Activated T-cell treated with anti-CD3 and anti-CD28 coated beads, Interleukin-2, amount 50 U/mL, for 48 hours (primary cell): ENCODE results near the gene RANBP9.
A peak's percentile ranks its signal among the peaks of the same experiment; 100 is the strongest.

Experiments used
- DNase-seq, 2 experiments: peaks; one replicate each; pipeline ENCODE4 v3.0.0-alpha.2; 2020

The RANBP9 gene

GRCh38 chr6:13710552-13711323 is 897 bp downstream of the RANBP9 start:
- peak; percentile 52 to 65 for DNase-seq

- no peak for DNase-seq
Observed at GRCh38 chr6:13709689-13710551, 1.7 kb downstream of the RANBP9 start.

- DNase-seq: no peak
Observed at GRCh38 chr6:13708736-13709135, 2.9 kb downstream of the RANBP9 start.

- DNase-seq: no peak
Observed at GRCh38 chr6:13703496-13703895, 8.1 kb downstream of the RANBP9 start.

DNA sequence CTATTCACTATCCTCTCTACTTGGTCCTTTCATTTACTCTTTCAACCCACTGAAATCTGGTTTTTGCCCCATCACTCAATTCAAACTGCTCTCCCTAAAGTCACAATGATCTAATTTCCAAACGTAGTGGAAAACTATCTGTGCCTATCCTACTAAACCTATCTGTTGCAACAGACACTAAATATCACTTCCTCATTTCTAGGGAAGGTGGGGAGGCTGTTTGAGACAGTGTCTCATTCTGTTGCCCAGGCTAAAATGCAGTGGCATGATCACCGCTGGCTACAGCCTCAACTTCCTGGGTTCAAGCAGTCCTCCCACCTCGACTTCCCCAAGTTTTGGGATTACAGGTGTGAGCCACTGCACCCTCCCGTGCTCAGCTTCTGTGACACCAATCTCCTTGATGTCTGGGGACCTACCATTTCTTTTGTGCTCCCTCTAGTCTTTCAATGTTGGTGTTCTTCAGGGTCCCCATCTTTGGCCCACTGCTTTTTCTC is 8.8 kb downstream of the RANBP9 start:
- DNase-seq: no peak

- DNase-seq: no peak
Observed at GRCh38 chr6:13700232-13700631, 11.4 kb downstream of the RANBP9 start.

GRCh38 chr6:13698715-13699114 is 12.9 kb downstream of the RANBP9 start:
- DNase-seq: no peak

- DNase-seq: no peak
Observed at GRCh38 chr6:13697857-13698256, 13.8 kb downstream of the RANBP9 start.

- DNase-seq: no peak
Observed at GRCh38 chr6:13696226-13696625, 15.4 kb downstream of the RANBP9 start.

- no peak for DNase-seq
Observed at GRCh38 chr6:13695252-13695651, 16.4 kb downstream of the RANBP9 start.

DNA sequence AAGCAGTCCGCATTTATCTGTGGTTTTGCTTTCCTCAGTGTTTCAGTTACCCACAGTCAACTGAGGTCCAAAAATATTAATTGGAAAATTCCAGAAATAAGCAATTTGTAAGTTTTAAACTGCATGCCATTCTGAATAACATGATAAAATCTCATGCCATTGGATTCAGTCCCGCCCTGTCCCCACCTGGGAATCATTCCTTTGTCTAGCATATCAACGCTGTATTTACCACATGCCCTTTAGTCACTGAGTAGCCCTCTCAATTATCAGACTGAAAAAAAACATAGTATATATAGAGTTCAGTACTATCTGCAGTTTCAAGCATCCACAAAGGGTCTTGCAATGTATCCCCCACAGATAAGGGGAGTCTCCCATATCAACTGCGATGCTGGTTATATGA is 17.1 kb downstream of the RANBP9 start:
- no peak for DNase-seq

GRCh38 chr6:13689511-13690256 is 22.0 kb downstream of the RANBP9 start:
- no peak for DNase-seq

DNA sequence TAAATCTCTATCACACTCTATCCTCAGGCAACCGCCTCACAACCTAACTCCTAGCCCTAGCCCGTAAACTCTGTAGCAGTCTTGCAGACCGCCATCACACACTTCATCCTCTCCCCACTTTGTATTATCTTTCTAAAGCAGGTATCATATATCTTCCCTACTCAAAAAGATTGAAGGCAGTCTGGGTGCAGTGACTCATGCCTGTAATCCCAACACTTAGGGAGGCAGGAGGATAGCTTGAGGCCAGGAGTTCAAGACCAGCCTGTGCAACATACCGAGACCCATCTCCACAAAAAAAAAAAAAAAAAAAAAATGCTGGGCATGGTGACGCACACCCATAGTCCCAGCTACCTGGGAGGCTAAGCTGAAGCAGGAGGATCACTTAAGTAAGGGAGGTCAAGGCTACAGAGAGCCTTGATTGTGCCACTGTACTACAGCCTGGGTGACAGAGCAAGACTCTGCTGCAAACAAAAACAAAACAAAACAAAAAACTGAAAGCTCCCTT is 22.9 kb downstream of the RANBP9 start:
- DNase-seq: no peak

GRCh38 chr6:13687917-13688351 is 23.7 kb downstream of the RANBP9 start:
- no peak for DNase-seq

GRCh38 chr6:13684855-13685254 is 26.8 kb downstream of the RANBP9 start:
- DNase-seq: no peak

DNA sequence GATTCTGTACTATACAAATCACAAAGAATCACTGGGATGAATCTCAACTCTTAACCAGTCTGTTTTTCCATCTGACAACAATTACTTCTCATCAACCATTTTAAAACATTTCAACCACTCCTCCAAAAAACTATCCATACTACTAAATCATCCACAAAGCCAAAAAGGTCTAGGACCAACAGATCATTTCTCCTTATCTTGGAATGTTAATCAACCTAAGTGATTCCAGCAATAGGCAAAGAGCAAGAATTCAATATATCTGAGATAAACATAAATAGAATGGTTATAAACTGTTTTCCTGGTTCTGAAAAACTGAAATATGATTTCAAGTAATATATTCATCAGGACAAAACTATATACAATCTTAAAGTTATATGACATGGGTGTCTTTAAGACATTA is 28.6 kb downstream of the RANBP9 start:
- DNase-seq: no peak

DNA sequence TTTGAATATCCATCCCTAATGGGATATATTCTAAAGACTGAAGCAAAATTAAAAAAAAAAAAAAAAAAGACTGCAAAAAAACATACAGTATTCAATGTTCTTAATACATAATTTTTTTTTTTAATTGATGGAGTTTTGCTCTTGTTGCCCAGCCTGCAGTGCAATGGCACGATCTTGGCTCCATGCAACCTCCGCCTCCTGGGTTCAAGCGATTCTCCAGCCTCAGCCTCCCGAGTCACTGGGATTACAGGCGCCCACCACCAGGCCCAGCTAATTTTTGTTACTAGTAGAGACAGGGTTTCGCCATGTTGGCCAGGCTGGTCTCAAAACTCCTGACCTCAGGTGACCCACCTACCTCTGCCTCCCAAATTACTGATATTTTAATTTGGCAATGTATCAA is 29.3 kb downstream of the RANBP9 start:
- no peak for DNase-seq

DNA sequence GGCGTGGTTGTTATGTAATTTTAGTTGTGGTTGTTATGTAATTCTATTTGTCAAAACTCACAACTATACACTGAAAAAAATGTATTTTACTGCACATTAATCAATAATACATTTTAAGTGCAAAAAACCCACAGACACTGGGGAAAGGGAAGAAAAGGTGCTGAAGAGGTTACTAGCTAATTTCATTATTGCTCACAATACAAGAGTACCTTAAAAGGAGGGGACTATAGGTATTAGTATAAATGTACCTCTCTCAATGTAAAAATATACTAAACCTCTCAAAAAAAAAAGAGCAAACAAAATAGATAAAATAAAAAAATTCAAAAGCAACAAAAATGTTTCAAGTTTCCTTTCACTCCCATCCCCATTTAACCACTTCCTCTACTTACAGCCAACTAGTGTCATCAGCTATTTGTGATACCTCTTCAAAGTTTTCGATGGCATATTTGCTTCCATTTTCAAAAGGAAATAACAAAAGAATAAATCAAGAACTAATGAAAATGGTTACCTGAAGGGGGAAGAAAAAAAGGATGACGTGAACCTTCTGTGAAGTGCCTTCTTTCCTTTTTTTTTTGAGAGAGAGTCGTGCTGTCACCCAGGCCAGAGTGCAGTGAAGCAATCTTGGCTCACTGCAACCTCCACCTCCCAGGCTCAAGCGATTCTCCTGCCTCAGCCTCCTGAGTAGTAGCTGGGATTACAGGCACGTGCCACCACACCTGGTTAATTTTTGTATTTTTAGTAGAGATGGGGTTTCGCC is 30.2 kb downstream of the RANBP9 start:
- DNase-seq: no peak

- no peak for DNase-seq
Observed at GRCh38 chr6:13680448-13680968, 31.1 kb downstream of the RANBP9 start.

DNA sequence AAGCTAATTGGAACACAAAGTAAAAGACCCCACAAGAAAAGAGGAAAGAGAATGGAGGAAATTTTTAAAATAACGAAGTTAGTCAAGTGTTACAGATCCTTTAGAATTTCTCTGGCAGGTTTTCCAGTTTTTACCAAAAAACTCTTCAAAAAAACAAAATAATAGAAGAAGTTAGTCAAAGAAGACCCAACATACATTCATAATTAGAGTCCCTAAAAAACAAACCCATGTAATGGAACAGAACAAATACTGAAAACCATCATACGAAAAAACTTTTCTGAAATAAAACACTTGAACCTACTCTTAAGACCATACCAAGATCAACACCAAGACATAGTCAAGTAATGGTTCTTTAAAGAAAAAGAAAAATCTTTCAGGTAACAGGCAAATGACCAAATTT is 31.6 kb downstream of the RANBP9 start:
- DNase-seq: no peak

DNA sequence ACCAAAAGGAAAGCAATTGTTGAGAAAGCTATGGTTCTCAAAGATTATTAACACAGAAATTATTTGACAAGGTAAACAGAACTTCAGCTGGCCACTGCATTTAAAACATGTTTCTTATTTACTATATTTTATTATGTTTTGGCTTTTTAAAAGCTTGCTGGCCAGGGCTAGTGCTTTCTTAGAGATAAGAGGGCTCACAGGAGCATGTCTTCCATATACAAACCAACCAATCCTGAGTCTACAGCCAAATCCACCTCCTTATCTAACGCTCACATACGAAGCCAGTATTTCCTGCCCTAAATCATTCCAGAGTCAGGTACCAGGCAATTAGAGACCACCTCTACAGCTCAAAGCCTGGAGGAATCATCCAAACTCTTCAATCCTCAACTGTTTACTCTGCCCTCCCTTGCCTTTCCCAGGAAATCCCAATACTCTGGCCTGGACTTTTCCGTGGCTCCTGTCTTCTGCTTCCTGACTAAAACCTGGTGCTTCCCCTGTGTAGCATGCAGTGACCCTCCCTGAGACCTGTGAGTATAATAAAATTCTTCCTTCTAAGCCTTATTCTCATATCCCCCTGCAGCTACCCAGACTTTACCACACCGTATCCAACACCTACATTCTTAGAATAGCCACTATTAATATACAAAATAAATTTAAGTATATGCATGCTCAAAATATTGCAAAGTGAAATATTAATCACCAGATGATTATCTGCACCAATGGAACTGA is 33.2 kb downstream of the RANBP9 start:
- DNase-seq: no peak
